Central memory CD8-positive, alpha-beta T cell (primary cell): ENCODE measurements around the gene POLDIP3.
A peak's percentile ranks its signal among the peaks of the same experiment; 100 is the strongest.
"Not testable (repeated sequence)": the region's sequence is repeated elsewhere in the genome, so short reads cannot be mapped to it uniquely, and the experiment has no call there.

ENCODE experiments used
- ATAC-seq: fragments of 150-1000 bp; cut with Tn5 transposase; replicated peaks from 2 replicates; pipeline ENCODE4 v1.10.0; 2022; ENCODE audit warnings: mild to moderate bottlenecking, moderate FRiP score, moderate number of reproducible peaks; ENCODE audit not compliant: poor library complexity, severe bottlenecking; ENCODE audit errors: extremely low read depth
- DNase-seq, 2 donors: peaks; one replicate each; pipeline ENCODE4 v3.0.0; 2021; ENCODE audit warnings: low spot score in 2 of 2
- H3K27ac Mint-ChIP-seq: one replicate; pipeline ENCODE4 v1.8.0; 2022; ENCODE audit warnings: low read depth, mild to moderate bottlenecking, moderate library complexity, mixed read lengths
- H3K27me3 Mint-ChIP-seq: one replicate; pipeline ENCODE4 v1.8.0; 2022; ENCODE audit warnings: mixed read lengths
- H3K36me3 Mint-ChIP-seq: one replicate; pipeline ENCODE4 v1.8.0; 2022; ENCODE audit warnings: mild to moderate bottlenecking, moderate library complexity, mixed read lengths; ENCODE audit not compliant: insufficient read depth
- H3K4me1 Mint-ChIP-seq: one replicate; pipeline ENCODE4 v1.8.0; 2022; ENCODE audit warnings: mixed read lengths
- H3K4me3 Mint-ChIP-seq: one replicate; pipeline ENCODE4 v1.8.0; 2022; ENCODE audit warnings: mild to moderate bottlenecking, moderate library complexity, mixed read lengths
- H3K9me3 Mint-ChIP-seq: one replicate; pipeline ENCODE4 v1.8.0; 2022; ENCODE audit warnings: mixed read lengths

Gene POLDIP3

GRCh38 chr22:42622061-42622710 lies 7.5 kb upstream of the POLDIP3 start:
- DNase-seq (no peak), ATAC-seq (no peak)
- H3K27me3 Mint-ChIP-seq = no peaks in the 10 kb centered on the region
- H3K36me3 Mint-ChIP-seq = peaks cover 22% of the 10 kb centered on the region
- peaks cover 6% of the 10 kb centered on the region for H3K4me1 Mint-ChIP-seq
- peak overlapping the region; percentile 58 for H3K27ac Mint-ChIP-seq
- H3K9me3 Mint-ChIP-seq = no peaks in the 10 kb centered on the region
- H3K4me3 Mint-ChIP-seq = no peak overlapping the region

- H3K27ac Mint-ChIP-seq = peak overlapping the region; percentile 58
- no peaks in the 10 kb centered on the region for H3K27me3 Mint-ChIP-seq
- DNase-seq = peak; percentile 33 to 35
- H3K4me1 Mint-ChIP-seq = peaks cover 6% of the 10 kb centered on the region
- H3K4me3 Mint-ChIP-seq = no peak overlapping the region
- no peaks in the 10 kb centered on the region for H3K9me3 Mint-ChIP-seq
- ATAC-seq = peak; percentile 59
- peaks cover 22% of the 10 kb centered on the region for H3K36me3 Mint-ChIP-seq
These were observed 6.9 kb upstream of the POLDIP3 start for GRCh38 chr22:42621505-42622002.

DNA sequence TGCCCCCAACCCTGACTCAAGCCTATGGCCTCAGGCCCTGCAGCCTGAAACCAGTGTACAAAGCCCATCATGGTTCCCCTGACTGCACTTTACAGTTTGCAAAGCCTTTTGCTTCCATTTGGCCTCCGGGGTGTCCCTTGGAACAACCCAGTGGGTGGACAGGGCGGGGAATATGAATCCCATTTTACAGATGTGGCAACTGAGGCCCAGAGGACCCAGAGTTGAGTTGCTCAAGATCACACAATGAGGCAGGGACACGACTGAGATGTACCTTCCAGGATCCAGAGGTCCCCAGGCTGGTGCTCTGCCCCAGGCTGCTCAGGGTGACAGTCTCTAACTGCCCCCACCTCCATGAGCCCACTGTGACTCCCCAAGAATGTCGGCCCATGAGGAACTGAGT lies 5.4 kb upstream of the POLDIP3 start:
- H3K27me3 Mint-ChIP-seq = no peaks in the 10 kb centered on the region
- ATAC-seq (no peak), DNase-seq (no peak)
- no peaks in the 10 kb centered on the region for H3K9me3 Mint-ChIP-seq
- no peak overlapping the region for H3K27ac Mint-ChIP-seq
- no peak overlapping the region for H3K4me3 Mint-ChIP-seq
- peaks cover 14% of the 10 kb centered on the region for H3K4me1 Mint-ChIP-seq
- H3K36me3 Mint-ChIP-seq = peaks cover 28% of the 10 kb centered on the region

GRCh38 chr22:42619261-42620063 lies 4.8 kb upstream of the POLDIP3 start:
- H3K36me3 Mint-ChIP-seq = peaks cover 31% of the 10 kb centered on the region
- ATAC-seq (no peak), DNase-seq (no peak)
- peaks cover 20% of the 10 kb centered on the region for H3K4me1 Mint-ChIP-seq
- no peak overlapping the region for H3K27ac Mint-ChIP-seq
- no peaks in the 10 kb centered on the region for H3K27me3 Mint-ChIP-seq
- H3K9me3 Mint-ChIP-seq = no peaks in the 10 kb centered on the region
- H3K4me3 Mint-ChIP-seq = no peak overlapping the region

GRCh38 chr22:42617155-42617983 lies 2.7 kb upstream of the POLDIP3 start:
- H3K4me1 Mint-ChIP-seq = peaks cover 37% of the 10 kb centered on the region
- H3K36me3 Mint-ChIP-seq = peaks cover 44% of the 10 kb centered on the region
- no peak overlapping the region for H3K27ac Mint-ChIP-seq
- no peaks in the 10 kb centered on the region for H3K27me3 Mint-ChIP-seq
- ATAC-seq (no peak), DNase-seq (no peak)
- no peaks in the 10 kb centered on the region for H3K9me3 Mint-ChIP-seq
- H3K4me3 Mint-ChIP-seq = no peak overlapping the region

DNA sequence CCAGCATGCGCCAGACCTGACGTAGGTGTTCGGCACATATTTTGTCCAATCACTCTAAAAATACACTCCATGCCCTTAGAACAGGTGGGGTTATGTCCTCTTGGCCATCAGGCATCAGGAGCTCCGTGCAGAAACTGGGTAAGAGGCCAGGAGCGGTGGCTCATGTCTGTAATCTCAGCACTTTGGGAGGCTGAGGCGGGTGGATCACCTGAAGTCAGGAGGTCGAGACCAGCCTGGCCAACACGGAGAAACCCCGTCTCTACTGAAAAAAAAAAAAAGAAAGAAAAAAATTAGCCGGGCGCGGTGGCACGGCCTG lies 1.1 kb upstream of the POLDIP3 start:
- Mint-ChIP-seq H3K27ac (peak overlapping the region; percentile 100), H3K4me3 (peak overlapping the region; percentile 98), H3K4me1 (peaks cover 36% of the 10 kb centered on the region), H3K36me3 (peaks cover 48% of the 10 kb centered on the region)
- not testable (repeated sequence) for DNase-seq, H3K27me3 Mint-ChIP-seq, H3K9me3 Mint-ChIP-seq
- peak; percentile 8 for ATAC-seq

GRCh38 chr22:42615092-42615859 lies 593 bp upstream of the POLDIP3 start:
- Mint-ChIP-seq H3K9me3 (no peaks in the 10 kb centered on the region), H3K27me3 (no peaks in the 10 kb centered on the region), H3K27ac (peak overlapping the region; percentile 100), H3K4me3 (peak overlapping the region; percentile 98), H3K4me1 (peaks cover 37% of the 10 kb centered on the region), H3K36me3 (peaks cover 49% of the 10 kb centered on the region)
- DNase-seq (peak; percentile 68 to 90), ATAC-seq (peak; percentile 74)

GRCh38 chr22:42613872-42614301 lies 796 bp downstream of the POLDIP3 start:
- no peaks in the 10 kb centered on the region for H3K9me3 Mint-ChIP-seq
- peaks cover 43% of the 10 kb centered on the region for H3K36me3 Mint-ChIP-seq
- peaks cover 40% of the 10 kb centered on the region for H3K4me1 Mint-ChIP-seq
- peak; percentile 1 for ATAC-seq
- H3K27me3 Mint-ChIP-seq = no peaks in the 10 kb centered on the region
- H3K27ac Mint-ChIP-seq = peak overlapping the region; percentile 100
- DNase-seq = no peak
- H3K4me3 Mint-ChIP-seq = peak overlapping the region; percentile 98

DNA sequence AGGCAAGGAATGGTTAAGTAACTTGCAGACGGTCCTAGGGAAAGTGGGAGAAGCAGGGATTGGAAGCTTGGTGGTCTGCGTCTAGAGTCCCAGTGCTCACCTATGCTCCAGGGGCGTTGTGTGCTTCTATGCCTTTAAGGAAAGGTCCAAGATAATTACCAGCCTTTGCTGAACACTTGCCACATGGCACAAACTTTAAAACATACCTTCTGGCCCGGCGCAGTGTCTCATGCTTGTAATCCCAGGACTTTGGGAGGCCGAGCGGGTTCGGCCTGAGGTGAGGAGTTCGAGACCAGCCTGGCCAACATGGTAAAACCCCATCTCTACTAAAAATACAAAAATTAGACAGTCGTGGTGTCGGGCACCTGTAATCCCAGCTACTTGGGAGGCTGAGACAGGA lies 2.3 kb downstream of the POLDIP3 start:
- Mint-ChIP-seq H3K4me1 (peaks cover 40% of the 10 kb centered on the region), H3K27me3 (no peaks in the 10 kb centered on the region), H3K4me3 (peak overlapping the region; percentile 98), H3K27ac (peak overlapping the region; percentile 100), H3K9me3 (no peaks in the 10 kb centered on the region), H3K36me3 (peaks cover 46% of the 10 kb centered on the region)
- no peak for ATAC-seq
- DNase-seq = no peak

- Mint-ChIP-seq H3K4me3 (no peak overlapping the region), H3K4me1 (peaks cover 48% of the 10 kb centered on the region), H3K27ac (peak overlapping the region; percentile 51), H3K36me3 (peaks cover 50% of the 10 kb centered on the region), H3K27me3 (no peaks in the 10 kb centered on the region), H3K9me3 (no peaks in the 10 kb centered on the region)
- no peak for DNase-seq
- no peak for ATAC-seq
These were observed 3.6 kb downstream of the POLDIP3 start for GRCh38 chr22:42611051-42611450.

DNA sequence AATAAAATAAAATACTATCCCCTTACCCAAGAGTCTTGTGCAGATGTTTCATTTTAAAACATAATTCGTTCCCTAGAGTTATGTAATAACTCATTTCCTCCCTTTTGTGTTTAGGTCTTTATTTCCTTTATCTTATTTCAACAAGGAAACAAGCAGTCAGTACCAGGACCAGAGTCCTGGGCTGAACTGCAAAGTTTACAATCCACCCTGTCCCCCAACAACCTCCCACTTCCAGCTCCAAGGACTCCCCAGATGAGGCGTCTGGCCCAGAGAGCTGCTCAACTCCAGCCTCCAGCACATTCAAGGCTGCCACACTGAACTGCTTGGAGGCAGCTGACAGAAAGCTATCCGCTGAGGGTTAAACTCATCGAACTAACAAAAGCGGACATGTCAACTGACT lies 4.5 kb downstream of the POLDIP3 start:
- peaks cover 50% of the 10 kb centered on the region for H3K4me1 Mint-ChIP-seq
- H3K36me3 Mint-ChIP-seq = peaks cover 45% of the 10 kb centered on the region
- peak overlapping the region; percentile 51 for H3K27ac Mint-ChIP-seq

GRCh38 chr22:42608823-42609361 lies 5.8 kb downstream of the POLDIP3 start:
- H3K27ac Mint-ChIP-seq = no peak overlapping the region
- H3K27me3 Mint-ChIP-seq = no peaks in the 10 kb centered on the region
- peaks cover 41% of the 10 kb centered on the region for H3K36me3 Mint-ChIP-seq
- no peak for ATAC-seq
- peaks cover 51% of the 10 kb centered on the region for H3K4me1 Mint-ChIP-seq
- no peak overlapping the region for H3K4me3 Mint-ChIP-seq
- DNase-seq = no peak
- H3K9me3 Mint-ChIP-seq = no peaks in the 10 kb centered on the region

More for the DNA sequence above, 4.5 kb downstream of the POLDIP3 start:
- ATAC-seq (no peak), DNase-seq (no peak)
- Mint-ChIP-seq H3K4me3 (no peak overlapping the region), H3K27me3 (no peaks in the 10 kb centered on the region), H3K9me3 (no peaks in the 10 kb centered on the region)
